ENCODE results near the gene ABI3. TPM values are rescaled to one million over a fixed set of nuclear protein-coding genes. Genes with fewer than 3 reads are reported as not detected.

ABI3 gene
- polyA plus RNA-seq, 1 donor from 2014 or later = not detected

GRCh38 chr17:49216482-49216881, 6.0 kb downstream of the ABI3 start:
- H3K9me3 ChIP-seq (ENCODE audit: low read length) = no peaks in the 10 kb centered on the region
- H3K27ac ChIP-seq (ENCODE audit: low read length) = no peak overlapping the region
- H3K79me2 ChIP-seq (replicated peaks; ENCODE audit: insufficient read depth, low read length) = no peaks in the 10 kb centered on the region
- no peak overlapping the region for H3K9ac ChIP-seq (ENCODE audit: low read length)
- H3K27me3 ChIP-seq (ENCODE audit: insufficient read depth, low read depth, low read length) = no peaks in the 10 kb centered on the region
- H4K20me1 ChIP-seq (ENCODE audit: insufficient read depth) = no peaks in the 10 kb centered on the region
- no peaks in the 10 kb centered on the region for H3F3A ChIP-seq (ENCODE audit: insufficient read depth, low read length, poor library complexity, severe bottlenecking)
- H3K4me2 ChIP-seq (ENCODE audit: low read length) = no peak overlapping the region
- TF ChIP-seq CTCF (IDR thresholded peaks at IDR 0.05; ENCODE audit: poor library complexity, severe bottlenecking) (no peak), TAF1 (IDR thresholded peaks at IDR 0.05; ENCODE audit: low read depth) (no peak), MXI1 (conservative IDR thresholded peaks at IDR 0.05; ENCODE audit: poor library complexity, severe bottlenecking) (no peak), EZH2 (IDR thresholded peaks at IDR 0.05; ENCODE audit: borderline replicate concordance, insufficient read depth, low read length, poor library complexity, severe bottlenecking) (no peak), SMC3 (conservative IDR thresholded peaks at IDR 0.05; ENCODE audit: poor library complexity) (no peak), RAD21 (conservative IDR thresholded peaks at IDR 0.05) (no peak), POLR2AphosphoS5 (IDR thresholded peaks at IDR 0.05) (no peak), REST (IDR thresholded peaks at IDR 0.05; ENCODE audit: borderline replicate concordance) (no peak), EP300 (conservative IDR thresholded peaks at IDR 0.05; ENCODE audit: poor library complexity, severe bottlenecking) (no peak)
- H3K9me2 ChIP-seq (ENCODE audit: insufficient read depth, low read length) = no peaks in the 10 kb centered on the region
- H2AFZ ChIP-seq (ENCODE audit: low read depth, low read length) = no peak overlapping the region
- no peak overlapping the region for H3K4me3 ChIP-seq (ENCODE audit: low read length)
- no peaks in the 10 kb centered on the region for H3K36me3 ChIP-seq (ENCODE audit: insufficient read depth, low read length)

DNA sequence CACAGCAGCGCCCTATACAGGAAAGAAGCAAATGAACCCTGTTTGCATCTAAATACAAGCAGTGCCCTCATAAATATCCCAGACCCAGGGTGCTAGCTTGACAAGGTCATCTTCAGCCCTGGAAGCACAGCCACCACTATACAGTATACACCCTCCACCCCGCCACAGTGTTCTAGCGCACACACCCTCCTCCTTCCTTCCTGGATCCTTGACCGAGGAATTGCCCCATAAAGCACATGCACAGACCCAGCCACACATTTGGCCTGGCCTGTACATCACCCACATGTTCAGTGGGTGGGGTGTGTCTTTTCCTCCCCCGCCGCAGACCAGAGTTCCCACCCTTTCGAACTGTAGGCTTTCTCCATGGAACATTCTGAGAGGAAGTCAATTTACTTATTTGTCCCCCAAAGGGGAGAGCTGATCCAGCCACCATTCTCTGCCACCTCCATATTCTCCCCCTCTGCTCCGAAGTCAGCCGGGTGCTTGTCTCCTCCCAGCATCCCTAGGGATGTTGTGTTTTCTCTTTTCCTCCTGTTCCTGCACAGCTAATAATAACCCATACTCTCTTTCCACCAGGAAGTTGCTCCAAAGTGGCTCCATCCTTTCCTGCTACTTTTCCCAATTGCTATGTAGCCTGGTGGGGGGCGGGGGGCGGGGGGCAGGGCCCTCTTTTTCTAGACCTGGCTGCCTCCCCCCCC, 6.6 kb downstream of the ABI3 start:
- no peak overlapping the region for H2AFZ ChIP-seq (ENCODE audit: low read depth, low read length)
- no peaks in the 10 kb centered on the region for H4K20me1 ChIP-seq (ENCODE audit: insufficient read depth)
- H3F3A ChIP-seq (ENCODE audit: insufficient read depth, low read length, poor library complexity, severe bottlenecking) = no peaks in the 10 kb centered on the region
- H3K27ac ChIP-seq (ENCODE audit: low read length) = no peak overlapping the region
- H3K36me3 ChIP-seq (ENCODE audit: insufficient read depth, low read length) = no peaks in the 10 kb centered on the region
- no peak overlapping the region for H3K9ac ChIP-seq (ENCODE audit: low read length)
- no peaks in the 10 kb centered on the region for H3K9me2 ChIP-seq (ENCODE audit: insufficient read depth, low read length)
- H3K4me2 ChIP-seq (ENCODE audit: low read length) = no peak overlapping the region
- no peak for TF ChIP-seq RAD21 (conservative IDR thresholded peaks at IDR 0.05)
- TF ChIP-seq EP300 (conservative IDR thresholded peaks at IDR 0.05; ENCODE audit: poor library complexity, severe bottlenecking) = no peak
- no peak for TF ChIP-seq TAF1 (IDR thresholded peaks at IDR 0.05; ENCODE audit: low read depth)
- no peak for TF ChIP-seq REST (IDR thresholded peaks at IDR 0.05; ENCODE audit: borderline replicate concordance)
- no peak for TF ChIP-seq MXI1 (conservative IDR thresholded peaks at IDR 0.05; ENCODE audit: poor library complexity, severe bottlenecking)
- TF ChIP-seq CTCF (IDR thresholded peaks at IDR 0.05; ENCODE audit: poor library complexity, severe bottlenecking) = no peak
- TF ChIP-seq SMC3 (conservative IDR thresholded peaks at IDR 0.05; ENCODE audit: poor library complexity) = no peak
- TF ChIP-seq EZH2 (IDR thresholded peaks at IDR 0.05; ENCODE audit: borderline replicate concordance, insufficient read depth, low read length, poor library complexity, severe bottlenecking) = no peak
- no peak for TF ChIP-seq POLR2AphosphoS5 (IDR thresholded peaks at IDR 0.05)
- H3K9me3 ChIP-seq (ENCODE audit: low read length) = no peaks in the 10 kb centered on the region
- H3K79me2 ChIP-seq (replicated peaks; ENCODE audit: insufficient read depth, low read length) = no peaks in the 10 kb centered on the region
- no peak overlapping the region for H3K4me3 ChIP-seq (ENCODE audit: low read length)
- H3K27me3 ChIP-seq (ENCODE audit: insufficient read depth, low read depth, low read length) = peaks cover 5% of the 10 kb centered on the region
